ENCODE data around the gene NWD2.

- TF ChIP-seq CTCF (IDR thresholded peaks at IDR 0.05 in 8 of 11, conservative IDR thresholded peaks at IDR 0.05 in 3 of 11): no peak
- TF ChIP-seq POLR2A (IDR thresholded peaks at IDR 0.05): no peak
- no peak for TF ChIP-seq POLR2AphosphoS5 (IDR thresholded peaks at IDR 0.05)
Observed at GRCh38 chr4:37400241-37400881, 155.8 kb downstream of the NWD2 start.

Data from spleen (tissue), 7 donors.